Measurements from ENCODE around the gene RGS12.

Gene RGS12

DNA sequence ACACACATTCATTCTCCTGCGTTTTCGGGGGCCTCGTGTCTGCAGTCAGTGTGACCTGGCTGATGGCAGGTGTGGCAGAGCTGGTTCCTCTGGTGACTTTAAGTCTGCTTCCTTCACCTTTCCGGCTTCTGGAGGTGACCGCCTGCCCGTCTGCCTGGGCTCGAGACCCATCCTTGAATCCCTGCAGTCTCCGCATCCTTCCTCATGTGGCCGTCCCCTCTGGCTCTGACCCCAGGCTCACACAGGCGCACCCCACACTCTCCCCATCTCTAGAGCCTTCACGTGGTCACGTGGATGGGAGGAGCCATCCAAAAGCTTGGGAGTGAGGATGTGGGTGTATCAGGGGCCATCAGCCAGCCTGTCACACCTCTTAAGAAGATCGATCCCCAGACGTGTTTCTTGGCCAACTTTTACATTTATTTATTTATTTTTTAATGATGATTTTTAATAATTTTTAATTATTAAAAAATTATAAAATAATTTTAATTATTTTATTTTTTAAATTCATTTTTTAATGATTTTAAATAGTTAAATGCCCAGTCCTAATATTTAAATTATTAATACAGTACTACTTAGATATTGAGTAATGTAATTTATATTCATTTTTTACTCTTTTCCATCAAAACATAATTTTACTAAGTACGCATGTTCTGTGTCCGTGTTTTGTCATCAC is 20.9 kb downstream of the RGS12 start:
- H3K23ac ChIP-seq (ENCODE audit: low read length), result no peak overlapping the region
- DNase-seq, result no peak
- no peak overlapping the region for H2BK5ac ChIP-seq (ENCODE audit: low read length)
- no CpG with 5 or more reads among the region's 16 CpGs for WGBS (ENCODE audit: extremely low coverage, insufficient coverage, low lambda C conversion rate)
- no peak overlapping the region for H3K4me2 ChIP-seq (ENCODE audit: low read length)
- no peak overlapping the region for H4K8ac ChIP-seq (ENCODE audit: low read depth, low read length)
- H3K56ac ChIP-seq (ENCODE audit: low read length), result no peak overlapping the region
- H3K9ac ChIP-seq (ENCODE audit: low read length), result no peak overlapping the region
- no peak overlapping the region for H3K27ac ChIP-seq (ENCODE audit: low read depth, low read length)
- H3K4me1 ChIP-seq (ENCODE audit: control insufficient read depth, low read depth, low read length), result no peaks in the 10 kb centered on the region
- H3K36me3 ChIP-seq (ENCODE audit: control insufficient read depth, insufficient read depth, low read length), result no peaks in the 10 kb centered on the region
- H3K79me2 ChIP-seq (ENCODE audit: control insufficient read depth, insufficient read depth, low read length), result no peaks in the 10 kb centered on the region
- H2BK15ac ChIP-seq (replicated peaks; ENCODE audit: low read depth), result no peak overlapping the region
- no peak overlapping the region for H2BK120ac ChIP-seq (ENCODE audit: low read depth, low read length)
- H3K4ac ChIP-seq (ENCODE audit: low read depth, low read length), result no peak overlapping the region
- H3K18ac ChIP-seq (ENCODE audit: low read length), result no peak overlapping the region
- no peak overlapping the region for H4K5ac ChIP-seq (ENCODE audit: low read length)
- H3K27me3 ChIP-seq (ENCODE audit: insufficient read depth, low read length, poor library complexity), result no peaks in the 10 kb centered on the region
- H2AK5ac ChIP-seq (ENCODE audit: low read length), result no peak overlapping the region
- H3K4me3 ChIP-seq (ENCODE audit: low read length), result no peak overlapping the region
- peaks cover 4% of the 10 kb centered on the region for H3K79me1 ChIP-seq (ENCODE audit: low read length)

GRCh38 chr4:3314706-3315260 is 22.0 kb downstream of the RGS12 start:
- Histone ChIP-seq H3K9ac (ENCODE audit: low read length) (no peak overlapping the region), H4K8ac (ENCODE audit: low read depth, low read length) (no peak overlapping the region), H2BK5ac (ENCODE audit: low read length) (no peak overlapping the region), H2BK120ac (ENCODE audit: low read depth, low read length) (no peak overlapping the region), H3K27me3 (ENCODE audit: insufficient read depth, low read length, poor library complexity) (no peaks in the 10 kb centered on the region), H3K56ac (ENCODE audit: low read length) (no peak overlapping the region), H2BK15ac (replicated peaks; ENCODE audit: low read depth) (no peak overlapping the region), H3K18ac (ENCODE audit: low read length) (no peak overlapping the region), H3K27ac (ENCODE audit: low read depth, low read length) (no peak overlapping the region), H3K79me1 (ENCODE audit: low read length) (peaks cover 5% of the 10 kb centered on the region), H3K4me3 (ENCODE audit: low read length) (no peak overlapping the region), H3K4me1 (ENCODE audit: control insufficient read depth, low read depth, low read length) (no peaks in the 10 kb centered on the region), H3K23ac (ENCODE audit: low read length) (no peak overlapping the region), H3K4me2 (ENCODE audit: low read length) (no peak overlapping the region), H3K79me2 (ENCODE audit: control insufficient read depth, insufficient read depth, low read length) (no peaks in the 10 kb centered on the region), H2AK5ac (ENCODE audit: low read length) (no peak overlapping the region), H3K4ac (ENCODE audit: low read depth, low read length) (no peak overlapping the region), H4K5ac (ENCODE audit: low read length) (no peak overlapping the region), H3K36me3 (ENCODE audit: control insufficient read depth, insufficient read depth, low read length) (no peaks in the 10 kb centered on the region)
- no peak for DNase-seq
- WGBS (ENCODE audit: extremely low coverage, insufficient coverage, low lambda C conversion rate), result no CpG with 5 or more reads among the region's 13 CpGs

- WGBS (ENCODE audit: extremely low coverage, insufficient coverage, low lambda C conversion rate), result no CpG with 5 or more reads among the region's 7 CpGs
- Histone ChIP-seq H4K5ac (ENCODE audit: low read length) (no peak overlapping the region), H3K4me3 (ENCODE audit: low read length) (no peak overlapping the region), H2AK5ac (ENCODE audit: low read length) (no peak overlapping the region), H3K36me3 (ENCODE audit: control insufficient read depth, insufficient read depth, low read length) (no peaks in the 10 kb centered on the region), H3K4me1 (ENCODE audit: control insufficient read depth, low read depth, low read length) (no peaks in the 10 kb centered on the region), H3K79me1 (ENCODE audit: low read length) (peaks cover 5% of the 10 kb centered on the region), H3K23ac (ENCODE audit: low read length) (no peak overlapping the region), H3K4ac (ENCODE audit: low read depth, low read length) (no peak overlapping the region), H2BK15ac (replicated peaks; ENCODE audit: low read depth) (no peak overlapping the region), H3K79me2 (ENCODE audit: control insufficient read depth, insufficient read depth, low read length) (no peaks in the 10 kb centered on the region), H3K18ac (ENCODE audit: low read length) (no peak overlapping the region), H4K8ac (ENCODE audit: low read depth, low read length) (no peak overlapping the region), H3K27me3 (ENCODE audit: insufficient read depth, low read length, poor library complexity) (no peaks in the 10 kb centered on the region), H3K9ac (ENCODE audit: low read length) (no peak overlapping the region), H3K4me2 (ENCODE audit: low read length) (no peak overlapping the region), H2BK120ac (ENCODE audit: low read depth, low read length) (no peak overlapping the region), H3K56ac (ENCODE audit: low read length) (no peak overlapping the region), H3K27ac (ENCODE audit: low read depth, low read length) (no peak overlapping the region), H2BK5ac (ENCODE audit: low read length) (no peak overlapping the region)
- DNase-seq, result no peak
Measured at GRCh38 chr4:3315566-3315965, 22.7 kb downstream of the RGS12 start.

GRCh38 chr4:3316146-3316545 is 23.3 kb downstream of the RGS12 start:
- H3K27ac ChIP-seq (ENCODE audit: low read depth, low read length), result no peak overlapping the region
- H3K36me3 ChIP-seq (ENCODE audit: control insufficient read depth, insufficient read depth, low read length), result no peaks in the 10 kb centered on the region
- no peak overlapping the region for H3K4me2 ChIP-seq (ENCODE audit: low read length)
- WGBS (ENCODE audit: extremely low coverage, insufficient coverage, low lambda C conversion rate), result no CpG with 5 or more reads among the region's 18 CpGs
- H3K79me1 ChIP-seq (ENCODE audit: low read length), result peaks cover 6% of the 10 kb centered on the region
- no peak overlapping the region for H2BK15ac ChIP-seq (replicated peaks; ENCODE audit: low read depth)
- DNase-seq, result no peak
- no peak overlapping the region for H3K56ac ChIP-seq (ENCODE audit: low read length)
- H2BK120ac ChIP-seq (ENCODE audit: low read depth, low read length), result no peak overlapping the region
- H3K27me3 ChIP-seq (ENCODE audit: insufficient read depth, low read length, poor library complexity), result no peaks in the 10 kb centered on the region
- no peak overlapping the region for H3K18ac ChIP-seq (ENCODE audit: low read length)
- no peak overlapping the region for H4K5ac ChIP-seq (ENCODE audit: low read length)
- H3K4me1 ChIP-seq (ENCODE audit: control insufficient read depth, low read depth, low read length), result no peaks in the 10 kb centered on the region
- H3K9ac ChIP-seq (ENCODE audit: low read length), result no peak overlapping the region
- no peak overlapping the region for H3K23ac ChIP-seq (ENCODE audit: low read length)
- no peak overlapping the region for H3K4me3 ChIP-seq (ENCODE audit: low read length)
- no peaks in the 10 kb centered on the region for H3K79me2 ChIP-seq (ENCODE audit: control insufficient read depth, insufficient read depth, low read length)
- no peak overlapping the region for H4K8ac ChIP-seq (ENCODE audit: low read depth, low read length)
- no peak overlapping the region for H2BK5ac ChIP-seq (ENCODE audit: low read length)
- no peak overlapping the region for H2AK5ac ChIP-seq (ENCODE audit: low read length)
- no peak overlapping the region for H3K4ac ChIP-seq (ENCODE audit: low read depth, low read length)

- no peaks in the 10 kb centered on the region for H3K79me2 ChIP-seq (ENCODE audit: control insufficient read depth, insufficient read depth, low read length)
- no peak overlapping the region for H3K9ac ChIP-seq (ENCODE audit: low read length)
- H3K27ac ChIP-seq (ENCODE audit: low read depth, low read length), result no peak overlapping the region
- H3K36me3 ChIP-seq (ENCODE audit: control insufficient read depth, insufficient read depth, low read length), result no peaks in the 10 kb centered on the region
- H4K8ac ChIP-seq (ENCODE audit: low read depth, low read length), result no peak overlapping the region
- no peak overlapping the region for H2BK15ac ChIP-seq (replicated peaks; ENCODE audit: low read depth)
- H4K5ac ChIP-seq (ENCODE audit: low read length), result no peak overlapping the region
- no peak overlapping the region for H3K4ac ChIP-seq (ENCODE audit: low read depth, low read length)
- no peaks in the 10 kb centered on the region for H3K4me1 ChIP-seq (ENCODE audit: control insufficient read depth, low read depth, low read length)
- no peak overlapping the region for H3K56ac ChIP-seq (ENCODE audit: low read length)
- no peak overlapping the region for H2BK5ac ChIP-seq (ENCODE audit: low read length)
- H3K27me3 ChIP-seq (ENCODE audit: insufficient read depth, low read length, poor library complexity), result no peaks in the 10 kb centered on the region
- no peak for DNase-seq
- H2BK120ac ChIP-seq (ENCODE audit: low read depth, low read length), result no peak overlapping the region
- H3K4me3 ChIP-seq (ENCODE audit: low read length), result no peak overlapping the region
- H3K4me2 ChIP-seq (ENCODE audit: low read length), result no peak overlapping the region
- peaks cover 6% of the 10 kb centered on the region for H3K79me1 ChIP-seq (ENCODE audit: low read length)
- H3K18ac ChIP-seq (ENCODE audit: low read length), result no peak overlapping the region
- H2AK5ac ChIP-seq (ENCODE audit: low read length), result no peak overlapping the region
- H3K23ac ChIP-seq (ENCODE audit: low read length), result no peak overlapping the region
- WGBS (ENCODE audit: extremely low coverage, insufficient coverage, low lambda C conversion rate), result no CpG with 5 or more reads among the region's 42 CpGs
Measured at GRCh38 chr4:3317011-3317655, 24.3 kb downstream of the RGS12 start.
